ENCODE results near the gene EPHB2.
"Not testable (repeated sequence)": the region's sequence is repeated elsewhere in the genome, so short reads cannot be mapped to it uniquely, and the experiment has no call there.

Gene EPHB2

GRCh38 chr1:22691031-22691753 lies 19.4 kb upstream of the EPHB2 start:
- DNase-seq = no peak

- DNase-seq = no peak
These were observed 16.5 kb upstream of the EPHB2 start for GRCh38 chr1:22694172-22694571.

GRCh38 chr1:22696610-22697009 lies 14.0 kb upstream of the EPHB2 start:
- DNase-seq = no peak

GRCh38 chr1:22697980-22698379 lies 12.7 kb upstream of the EPHB2 start:
- DNase-seq = no peak

- no peak for DNase-seq
These were observed 10.7 kb upstream of the EPHB2 start for GRCh38 chr1:22699681-22700520.

- DNase-seq = peak; percentile 18 to 29
These were observed 8.1 kb upstream of the EPHB2 start for GRCh38 chr1:22702296-22703085.

- DNase-seq = peak; percentile 70 to 86
These were observed 6.1 kb upstream of the EPHB2 start for GRCh38 chr1:22704440-22705067.

GRCh38 chr1:22705586-22705985 lies 5.1 kb upstream of the EPHB2 start:
- DNase-seq = no peak

- DNase-seq = not testable (repeated sequence)
These were observed 4.5 kb upstream of the EPHB2 start for GRCh38 chr1:22706100-22706499.

GRCh38 chr1:22708777-22709176 lies 1.9 kb upstream of the EPHB2 start:
- no peak for DNase-seq

- no peak for DNase-seq
These were observed 1.4 kb upstream of the EPHB2 start for GRCh38 chr1:22709227-22709626.

GRCh38 chr1:22709891-22710700 lies 543 bp upstream of the EPHB2 start:
- peak; percentile 21 to 45 for DNase-seq

- no peak for DNase-seq
These were observed 432 bp downstream of the EPHB2 start for GRCh38 chr1:22711071-22711470.

- DNase-seq = no peak
These were observed 1.2 kb downstream of the EPHB2 start for GRCh38 chr1:22711591-22712501.

- DNase-seq = no peak
These were observed 2.0 kb downstream of the EPHB2 start for GRCh38 chr1:22712502-22713271.

GRCh38 chr1:22714455-22714854 lies 3.8 kb downstream of the EPHB2 start:
- DNase-seq = no peak

GRCh38 chr1:22717037-22717760 lies 6.6 kb downstream of the EPHB2 start:
- no peak for DNase-seq

- DNase-seq = no peak
These were observed 10.7 kb downstream of the EPHB2 start for GRCh38 chr1:22721122-22721873.

All from Kasumi-1 (cell line).